ENCODE measurements around the gene ATAD1. TPM values are rescaled to one million over a fixed set of nuclear protein-coding genes. Genes with fewer than 3 reads are reported as not detected.

ATAD1 gene
- total RNA-seq, 1 experiment from 2014 or later = 62.0 TPM

DNA sequence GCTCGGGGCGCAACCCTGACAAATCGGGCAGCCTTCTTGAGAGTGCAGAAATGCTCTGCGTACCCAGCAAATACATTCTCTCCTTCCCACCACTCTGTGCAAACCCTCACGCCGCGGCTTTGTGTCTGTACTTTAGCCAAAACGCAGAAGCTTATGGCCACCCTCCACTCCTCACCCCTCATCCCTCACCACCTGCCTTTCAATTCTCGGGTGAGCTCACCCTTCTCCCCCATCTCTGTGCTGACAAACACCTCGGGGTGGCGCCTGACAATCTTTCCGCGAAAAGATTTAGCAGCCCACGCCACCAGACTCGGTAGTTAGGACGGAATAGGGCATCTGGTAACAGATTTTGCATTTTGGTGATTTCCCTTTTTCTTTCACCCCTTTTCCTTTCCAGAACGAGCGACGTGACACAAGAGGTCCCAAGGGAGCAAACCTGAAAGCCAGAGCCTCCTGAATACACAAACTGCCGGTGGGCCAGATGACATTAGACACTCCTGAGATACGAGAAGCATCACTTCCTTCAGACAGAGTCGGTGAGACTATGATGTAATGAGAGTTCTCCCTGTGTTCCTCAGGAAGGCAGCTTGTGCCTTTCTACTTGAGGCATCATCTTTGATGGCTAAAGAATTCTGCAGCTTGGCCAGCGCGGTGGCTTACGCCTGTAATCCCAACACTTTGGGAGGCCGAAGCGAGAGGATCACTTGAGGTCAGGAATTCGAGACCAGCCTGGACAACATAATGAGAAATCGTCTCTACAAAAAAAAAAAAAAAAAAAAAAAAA is 671 bp upstream of the ATAD1 start:
- Histone ChIP-seq H3K4me3 (ENCODE audit: low read depth in 2 of 2, low read length in 2 of 2) (peak overlapping the region; percentile 89 to 96), H3K9me3 (ENCODE audit: control insufficient read depth, insufficient read depth, low read depth, low read length) (no peaks in the 10 kb centered on the region), H3K36me3 (ENCODE audit: control insufficient read depth, insufficient read depth, low read length) (peaks cover 12% of the 10 kb centered on the region), H3K4me1 (ENCODE audit: control insufficient read depth, insufficient read depth, low read length) (peaks cover 17% of the 10 kb centered on the region), H3K27ac (ENCODE audit: low read length) (peak overlapping the region; percentile 99), H3K27me3 (ENCODE audit: control insufficient read depth, insufficient read depth, low read length) (no peaks in the 10 kb centered on the region)
- ATAC-seq (peak; percentile 66), DNase-seq (ENCODE audit: low read depth, low spot score) (peak; percentile 8)
- ChIA-PET POLR2A (interaction anchor here (0.6 kb wide), 1 partner anchor 567 kb away, joined by 7 read pairs; no protein-coding TSS in a partner anchor), CTCF (interaction anchor here (0.6 to 1.0 kb wide), 2 partner anchors 278 to 571 kb away, joined by 3 to 7 read pairs; no protein-coding TSS in a partner anchor)
- TF ChIP-seq, protein P1, sequence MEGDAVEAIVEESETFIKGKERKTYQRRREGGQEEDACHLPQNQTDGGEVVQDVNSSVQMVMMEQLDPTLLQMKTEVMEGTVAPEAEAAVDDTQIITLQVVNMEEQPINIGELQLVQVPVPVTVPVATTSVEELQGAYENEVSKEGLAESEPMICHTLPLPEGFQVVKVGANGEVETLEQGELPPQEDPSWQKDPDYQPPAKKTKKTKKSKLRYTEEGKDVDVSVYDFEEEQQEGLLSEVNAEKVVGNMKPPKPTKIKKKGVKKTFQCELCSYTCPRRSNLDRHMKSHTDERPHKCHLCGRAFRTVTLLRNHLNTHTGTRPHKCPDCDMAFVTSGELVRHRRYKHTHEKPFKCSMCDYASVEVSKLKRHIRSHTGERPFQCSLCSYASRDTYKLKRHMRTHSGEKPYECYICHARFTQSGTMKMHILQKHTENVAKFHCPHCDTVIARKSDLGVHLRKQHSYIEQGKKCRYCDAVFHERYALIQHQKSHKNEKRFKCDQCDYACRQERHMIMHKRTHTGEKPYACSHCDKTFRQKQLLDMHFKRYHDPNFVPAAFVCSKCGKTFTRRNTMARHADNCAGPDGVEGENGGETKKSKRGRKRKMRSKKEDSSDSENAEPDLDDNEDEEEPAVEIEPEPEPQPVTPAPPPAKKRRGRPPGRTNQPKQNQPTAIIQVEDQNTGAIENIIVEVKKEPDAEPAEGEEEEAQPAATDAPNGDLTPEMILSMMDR (IDR thresholded peaks at IDR 0.05) = peak; percentile 0; the same call in 1 of the 2 replicates
- TF ChIP-seq, protein P2, sequence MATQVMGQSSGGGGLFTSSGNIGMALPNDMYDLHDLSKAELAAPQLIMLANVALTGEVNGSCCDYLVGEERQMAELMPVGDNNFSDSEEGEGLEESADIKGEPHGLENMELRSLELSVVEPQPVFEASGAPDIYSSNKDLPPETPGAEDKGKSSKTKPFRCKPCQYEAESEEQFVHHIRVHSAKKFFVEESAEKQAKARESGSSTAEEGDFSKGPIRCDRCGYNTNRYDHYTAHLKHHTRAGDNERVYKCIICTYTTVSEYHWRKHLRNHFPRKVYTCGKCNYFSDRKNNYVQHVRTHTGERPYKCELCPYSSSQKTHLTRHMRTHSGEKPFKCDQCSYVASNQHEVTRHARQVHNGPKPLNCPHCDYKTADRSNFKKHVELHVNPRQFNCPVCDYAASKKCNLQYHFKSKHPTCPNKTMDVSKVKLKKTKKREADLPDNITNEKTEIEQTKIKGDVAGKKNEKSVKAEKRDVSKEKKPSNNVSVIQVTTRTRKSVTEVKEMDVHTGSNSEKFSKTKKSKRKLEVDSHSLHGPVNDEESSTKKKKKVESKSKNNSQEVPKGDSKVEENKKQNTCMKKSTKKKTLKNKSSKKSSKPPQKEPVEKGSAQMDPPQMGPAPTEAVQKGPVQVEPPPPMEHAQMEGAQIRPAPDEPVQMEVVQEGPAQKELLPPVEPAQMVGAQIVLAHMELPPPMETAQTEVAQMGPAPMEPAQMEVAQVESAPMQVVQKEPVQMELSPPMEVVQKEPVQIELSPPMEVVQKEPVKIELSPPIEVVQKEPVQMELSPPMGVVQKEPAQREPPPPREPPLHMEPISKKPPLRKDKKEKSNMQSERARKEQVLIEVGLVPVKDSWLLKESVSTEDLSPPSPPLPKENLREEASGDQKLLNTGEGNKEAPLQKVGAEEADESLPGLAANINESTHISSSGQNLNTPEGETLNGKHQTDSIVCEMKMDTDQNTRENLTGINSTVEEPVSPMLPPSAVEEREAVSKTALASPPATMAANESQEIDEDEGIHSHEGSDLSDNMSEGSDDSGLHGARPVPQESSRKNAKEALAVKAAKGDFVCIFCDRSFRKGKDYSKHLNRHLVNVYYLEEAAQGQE (IDR thresholded peaks at IDR 0.05; ENCODE audit: insufficient read depth in 1 of 2, low read depth in 2 of 2, low read length in 1 of 2) = no peak
- BruUV-seq (replicated peaks) = TSS peak; percentile 86
- in situ Hi-C loops (cut with HindIII; ENCODE audit: low pct_unique_long_range_greater_than_20kb, low sequenced_read_pairs) = no loop called here
- intact Hi-C loops (cut with micrococcal nuclease; ENCODE audit: unreplicated experiment) = no loop called here

DNA sequence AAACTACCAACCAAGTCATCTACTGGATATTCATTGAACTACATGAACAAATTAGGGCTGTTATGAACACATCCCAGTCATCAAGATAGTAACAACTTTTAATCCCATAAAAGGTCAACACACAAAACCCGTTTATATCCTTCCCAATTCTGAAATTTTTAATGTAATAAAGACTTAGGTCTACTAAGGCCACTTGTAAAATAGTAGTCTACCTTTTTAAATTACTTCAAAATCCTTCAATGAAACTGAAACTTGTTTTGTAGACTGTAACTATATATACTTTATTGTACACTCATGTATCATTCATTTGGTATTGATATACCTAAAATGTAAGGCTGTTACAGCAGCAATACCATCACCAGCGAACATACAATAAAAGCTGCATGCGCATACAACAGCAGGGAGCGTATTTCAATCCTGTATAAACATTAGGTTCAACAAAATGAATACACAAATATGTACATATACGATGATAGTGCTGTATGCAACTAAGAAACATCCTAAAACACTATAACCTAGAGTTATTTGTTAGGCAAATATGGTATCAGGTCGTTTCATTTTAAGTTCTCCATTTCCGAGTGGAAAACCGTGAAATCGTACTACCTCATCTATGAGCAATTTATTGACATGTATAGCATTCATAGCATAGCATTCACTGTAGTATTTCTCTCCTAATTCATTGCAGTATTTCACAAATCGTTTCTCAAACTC is 973 bp downstream of the ATAD1 start:
- intact Hi-C loops (cut with micrococcal nuclease; ENCODE audit: unreplicated experiment) = no loop called here
- Histone ChIP-seq H3K4me1 (ENCODE audit: control insufficient read depth, insufficient read depth, low read length) (peaks cover 17% of the 10 kb centered on the region), H3K27ac (ENCODE audit: low read length) (peak overlapping the region; percentile 99), H3K36me3 (ENCODE audit: control insufficient read depth, insufficient read depth, low read length) (peaks cover 19% of the 10 kb centered on the region), H3K9me3 (ENCODE audit: control insufficient read depth, insufficient read depth, low read depth, low read length) (no peaks in the 10 kb centered on the region), H3K27me3 (ENCODE audit: control insufficient read depth, insufficient read depth, low read length) (no peaks in the 10 kb centered on the region), H3K4me3 (ENCODE audit: low read depth in 2 of 2, low read length in 2 of 2) (peak overlapping the region; percentile 89 to 96)
- CTCF ChIA-PET = no interaction called here
- peak; percentile 1; the same call in 1 of the 2 replicates for ATAC-seq
- DNase-seq (ENCODE audit: low read depth, low spot score) = peak; percentile 15
- no TSS peak for BruUV-seq (replicated peaks)
- POLR2A ChIA-PET = no interaction called here
- in situ Hi-C loops (cut with HindIII; ENCODE audit: low pct_unique_long_range_greater_than_20kb, low sequenced_read_pairs) = no loop called here
- TF ChIP-seq POLR2AphosphoS5 (IDR thresholded peaks at IDR 0.05; ENCODE audit: low read depth, low read length) = no peak

All from Panc1 (cell line).